IPS-15b (cell line): ENCODE data around the gene ARHGEF37.

Experiments used
- H3K27me3 ChIP-seq: one replicate; pipeline ENCODE4 v1.6.1; 2013; ENCODE audit warnings: low read length; ENCODE audit not compliant: control insufficient read depth, insufficient read depth
- H3K36me3 ChIP-seq: one replicate; pipeline ENCODE4 v1.6.1; 2013; ENCODE audit warnings: low read length; ENCODE audit not compliant: control insufficient read depth, insufficient read depth
- H3K4me1 ChIP-seq: one replicate; pipeline ENCODE4 v1.6.1; 2013; ENCODE audit warnings: mild to moderate bottlenecking, low read length; ENCODE audit not compliant: control insufficient read depth, insufficient read depth
- H3K4me3 ChIP-seq: one replicate; pipeline ENCODE4 v1.5.1; 2013; ENCODE audit warnings: low read depth, low read length
- H3K9ac ChIP-seq: one replicate; pipeline ENCODE4 v1.6.1; 2013; ENCODE audit warnings: low read depth, mild to moderate bottlenecking, low read length
- H3K9me3 ChIP-seq: one replicate; pipeline ENCODE4 v1.6.1; 2013; ENCODE audit warnings: mild to moderate bottlenecking, low read length; ENCODE audit not compliant: control insufficient read depth, insufficient read depth

The ARHGEF37 gene

DNA sequence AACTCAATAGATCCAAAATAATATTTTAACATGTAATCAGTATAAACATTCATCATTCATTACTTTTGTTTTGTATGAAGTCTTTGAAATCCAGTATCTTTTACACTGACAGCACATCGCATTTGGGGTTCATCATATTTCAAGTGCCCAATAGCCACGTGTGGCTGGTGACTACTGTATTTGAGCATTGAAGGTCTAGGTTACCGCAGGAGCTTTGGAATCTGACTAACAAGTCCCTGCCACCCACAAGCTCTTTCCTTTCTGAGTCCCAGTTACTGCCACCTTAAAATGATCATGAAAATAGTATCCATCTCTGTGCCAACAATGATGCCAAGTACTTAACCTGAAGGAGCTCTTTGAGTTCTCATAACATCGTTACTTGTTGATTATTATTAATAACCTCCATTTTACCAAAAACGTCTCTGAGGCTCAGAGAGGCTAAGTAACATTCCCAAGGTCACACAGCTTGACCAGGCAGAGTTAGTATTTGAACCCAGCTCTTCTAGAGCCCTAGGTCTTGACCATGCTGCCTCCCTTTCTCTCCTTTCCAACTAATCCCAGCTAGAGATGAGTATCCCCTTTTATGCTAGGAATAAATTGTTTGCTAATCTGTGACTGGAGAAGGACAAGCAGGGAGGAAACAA is 24.2 kb downstream of the ARHGEF37 start:
- no peak overlapping the region for H3K9ac ChIP-seq
- no peaks in the 10 kb centered on the region for H3K9me3 ChIP-seq
- H3K27me3 ChIP-seq = no peaks in the 10 kb centered on the region
- no peak overlapping the region for H3K4me3 ChIP-seq
- H3K4me1 ChIP-seq = no peaks in the 10 kb centered on the region
- peaks cover 2% of the 10 kb centered on the region for H3K36me3 ChIP-seq

GRCh38 chr5:149605998-149606724 is 24.9 kb downstream of the ARHGEF37 start:
- no peak overlapping the region for H3K9ac ChIP-seq
- H3K4me1 ChIP-seq = no peaks in the 10 kb centered on the region
- H3K9me3 ChIP-seq = no peaks in the 10 kb centered on the region
- H3K36me3 ChIP-seq = peaks cover 2% of the 10 kb centered on the region
- H3K4me3 ChIP-seq = no peak overlapping the region
- no peaks in the 10 kb centered on the region for H3K27me3 ChIP-seq

GRCh38 chr5:149608936-149609545 is 27.7 kb downstream of the ARHGEF37 start:
- no peaks in the 10 kb centered on the region for H3K4me1 ChIP-seq
- no peaks in the 10 kb centered on the region for H3K9me3 ChIP-seq
- no peak overlapping the region for H3K9ac ChIP-seq
- no peak overlapping the region for H3K4me3 ChIP-seq
- peaks cover 2% of the 10 kb centered on the region for H3K36me3 ChIP-seq
- H3K27me3 ChIP-seq = no peaks in the 10 kb centered on the region

GRCh38 chr5:149609640-149610219 is 28.4 kb downstream of the ARHGEF37 start:
- Histone ChIP-seq H3K9me3 (no peaks in the 10 kb centered on the region), H3K27me3 (no peaks in the 10 kb centered on the region), H3K4me1 (no peaks in the 10 kb centered on the region), H3K36me3 (peaks cover 2% of the 10 kb centered on the region), H3K9ac (no peak overlapping the region), H3K4me3 (no peak overlapping the region)

GRCh38 chr5:149610589-149611255 is 29.4 kb downstream of the ARHGEF37 start:
- Histone ChIP-seq H3K9me3 (no peaks in the 10 kb centered on the region), H3K4me3 (no peak overlapping the region), H3K4me1 (no peaks in the 10 kb centered on the region), H3K9ac (no peak overlapping the region), H3K36me3 (peaks cover 2% of the 10 kb centered on the region), H3K27me3 (no peaks in the 10 kb centered on the region)

DNA sequence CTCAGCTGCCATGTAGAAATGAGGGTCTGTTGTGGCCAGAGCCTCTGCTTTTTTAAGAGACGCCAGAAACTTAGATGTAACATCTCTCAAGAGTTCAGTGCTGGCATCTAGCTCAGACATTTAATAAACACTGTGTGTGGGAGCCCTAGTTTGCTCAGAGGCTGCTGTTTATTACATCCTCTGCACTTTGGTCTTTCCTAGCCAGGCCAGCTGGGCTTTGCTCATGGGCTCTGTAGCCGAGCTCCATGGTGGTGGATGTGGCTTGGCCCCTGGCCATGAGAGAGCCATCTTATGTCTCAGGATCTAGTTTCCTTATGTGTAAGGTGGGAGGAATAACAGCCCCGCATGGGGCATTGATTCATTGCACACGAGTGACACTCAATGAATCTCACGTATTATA is 30.0 kb downstream of the ARHGEF37 start:
- H3K9me3 ChIP-seq = no peaks in the 10 kb centered on the region
- no peaks in the 10 kb centered on the region for H3K27me3 ChIP-seq
- no peak overlapping the region for H3K9ac ChIP-seq
- H3K4me3 ChIP-seq = no peak overlapping the region
- H3K36me3 ChIP-seq = peaks cover 2% of the 10 kb centered on the region
- no peaks in the 10 kb centered on the region for H3K4me1 ChIP-seq

GRCh38 chr5:149614034-149614907 is 33.0 kb downstream of the ARHGEF37 start:
- Histone ChIP-seq H3K27me3 (no peaks in the 10 kb centered on the region), H3K9me3 (no peaks in the 10 kb centered on the region), H3K4me1 (no peaks in the 10 kb centered on the region), H3K9ac (no peak overlapping the region), H3K36me3 (peaks cover 2% of the 10 kb centered on the region), H3K4me3 (no peak overlapping the region)

- Histone ChIP-seq H3K4me1 (no peaks in the 10 kb centered on the region), H3K36me3 (no peaks in the 10 kb centered on the region), H3K4me3 (no peak overlapping the region), H3K9ac (no peak overlapping the region), H3K9me3 (no peaks in the 10 kb centered on the region), H3K27me3 (no peaks in the 10 kb centered on the region)
Observed at GRCh38 chr5:149615976-149616375, 34.7 kb downstream of the ARHGEF37 start.

DNA sequence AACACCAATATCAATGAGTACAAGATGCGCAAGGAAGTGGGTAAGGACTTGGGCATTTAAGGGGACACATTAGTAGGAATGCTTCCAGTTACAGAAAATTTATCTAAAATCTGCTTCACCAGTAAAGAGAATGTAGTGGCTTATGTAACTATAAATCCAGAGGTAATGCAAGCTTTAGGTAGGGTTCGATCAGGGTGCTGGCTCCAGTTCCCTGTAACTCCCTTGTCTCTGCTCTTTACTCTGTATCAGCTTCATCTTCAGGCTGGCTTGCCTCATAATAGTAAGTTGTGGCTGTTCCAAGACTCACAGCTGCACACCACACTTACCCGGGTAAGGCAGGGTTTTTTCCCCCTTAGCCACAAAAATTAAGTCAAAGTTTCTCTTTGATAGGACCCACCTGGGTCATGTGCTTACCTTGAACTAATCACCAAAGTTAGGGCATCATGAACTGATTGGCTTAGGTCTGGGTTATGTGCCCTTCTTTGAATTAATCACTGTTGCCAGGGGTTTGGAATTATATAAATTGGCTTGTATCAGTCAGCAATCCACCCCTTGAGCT is 35.5 kb downstream of the ARHGEF37 start:
- no peaks in the 10 kb centered on the region for H3K9me3 ChIP-seq
- H3K36me3 ChIP-seq = no peaks in the 10 kb centered on the region
- no peak overlapping the region for H3K9ac ChIP-seq
- no peaks in the 10 kb centered on the region for H3K27me3 ChIP-seq
- H3K4me3 ChIP-seq = no peak overlapping the region
- no peaks in the 10 kb centered on the region for H3K4me1 ChIP-seq

GRCh38 chr5:149617760-149618306 is 36.5 kb downstream of the ARHGEF37 start:
- no peak overlapping the region for H3K9ac ChIP-seq
- H3K4me1 ChIP-seq = no peaks in the 10 kb centered on the region

More at GRCh38 chr5:149617760-149618306, 36.5 kb downstream of the ARHGEF37 start:
- Histone ChIP-seq H3K27me3 (no peaks in the 10 kb centered on the region), H3K4me3 (no peak overlapping the region), H3K9me3 (no peaks in the 10 kb centered on the region), H3K36me3 (no peaks in the 10 kb centered on the region)
